CD4-positive, alpha-beta T cell (primary cell): ENCODE data around the gene HBEGF. TPM values are rescaled to one million over a fixed set of nuclear protein-coding genes. Genes with fewer than 3 reads are reported as not detected.
A peak's percentile ranks its signal among the peaks of the same experiment; 100 is the strongest.

Experiments
- ATAC-seq: fragments of 200-7000 bp; cut with Tn5 transposase; one replicate; pipeline ENCODE4 v1.10.0; 2022; ENCODE audit warnings: mild to moderate bottlenecking; ENCODE audit not compliant: poor library complexity
- CTCF ChIA-PET: fragments of 350-600 bp; sonication (Branson Sonifier 250); formaldehyde crosslinking; loops from one replicate; lab custom pipeline; 2021; ENCODE audit warnings: antibody characterized with exemption, inconsistent platforms; lab: Charles Lee
- POLR2A ChIA-PET: fragments of 350-600 bp; sonication (Branson Sonifier 250); formaldehyde crosslinking; loops from one replicate; lab custom pipeline; 2021; ENCODE audit warnings: antibody characterized with exemption, inconsistent platforms; lab: Charles Lee
- DNase-seq, 14 experiments: peaks; one replicate each; pipeline ENCODE4 v3.0.0-alpha.2; 2013 to 2020; ENCODE audit warnings: mixed read lengths in 2 of 14
- H3K27ac ChIP-seq, 2 donors: one replicate each; pipeline versions ENCODE4 v1.5.1 to v1.7.0; 2013; ENCODE audit warnings: low read length in 2 of 2, low read depth in 1 of 2, mild to moderate bottlenecking in 1 of 2
- H3K27me3 ChIP-seq, 2 experiments: 1 replicate in 1 of 2; 2 replicates in 1 of 2; pipeline versions ENCODE4 v1.6.1 to v1.7.0; 2013; ENCODE audit warnings: low read length in 2 of 2, control low read depth in 1 of 2, mild to moderate bottlenecking in 1 of 2, moderate library complexity in 1 of 2; ENCODE audit not compliant: insufficient read depth in 2 of 2, control insufficient read depth in 1 of 2
- H3K36me3 ChIP-seq: one replicate; pipeline ENCODE4 v1.6.1; 2013; ENCODE audit warnings: low read length, control low read depth; ENCODE audit not compliant: insufficient read depth
- H3K4me1 ChIP-seq: one replicate; pipeline ENCODE4 v1.6.1; 2013; ENCODE audit warnings: low read length, control low read depth; ENCODE audit not compliant: insufficient read depth
- H3K4me3 ChIP-seq: one replicate; pipeline ENCODE4 v1.5.1; 2013; ENCODE audit warnings: mild to moderate bottlenecking, low read length, moderate library complexity
- H3K9me3 ChIP-seq, 2 experiments: 1 replicate in 1 of 2; 2 replicates in 1 of 2; pipeline versions ENCODE4 v1.6.1 to v1.7.0; 2013; ENCODE audit warnings: low read length in 2 of 2, mild to moderate bottlenecking in 2 of 2, control low read depth in 1 of 2, moderate library complexity in 1 of 2; ENCODE audit not compliant: control insufficient read depth in 1 of 2, insufficient read depth in 1 of 2
- H3K27ac Mint-ChIP-seq: one replicate; pipeline ENCODE4 v1.8.0; 2020; ENCODE audit warnings: mixed read lengths
- H3K27me3 Mint-ChIP-seq: one replicate; pipeline ENCODE4 v1.8.0; 2021; ENCODE audit warnings: mixed read lengths
- H3K36me3 Mint-ChIP-seq: one replicate; pipeline ENCODE4 v1.8.0; 2021; ENCODE audit warnings: low read depth, mixed read lengths
- H3K4me1 Mint-ChIP-seq: one replicate; pipeline ENCODE4 v1.8.0; 2021; ENCODE audit warnings: low read depth, mixed read lengths
- H3K4me3 Mint-ChIP-seq: one replicate; pipeline ENCODE4 v1.8.0; 2020; ENCODE audit warnings: mild to moderate bottlenecking, mixed read lengths
- H3K9me3 Mint-ChIP-seq: one replicate; pipeline ENCODE4 v1.8.0; 2020; ENCODE audit warnings: mixed read lengths
- CTCF ChIP-seq: fragments of 200-600 bp; IDR thresholded peaks from one replicate; pipeline ENCODE4 v1.8.0; 2022; ENCODE audit warnings: antibody characterized with exemption, mild to moderate bottlenecking
- intact Hi-C, 2 experiments: fragments of 100-400 bp; cut with DNase I in 1 of 2; cut with micrococcal nuclease in 1 of 2; formaldehyde crosslinking; loops; one replicate each; pipeline versions ENCODE4 v1.15.1 to v1.9.0; 2023 to 2025; cut with DNase I, micrococcal nuclease
- total RNA-seq, 174 experiments: library from RNA in 2 of 174; stranded (reverse) in 2 of 174; gene quantifications; one replicate each; pipeline ENCODE4 v1.2.3 and lab custom pipeline; 2021 to 2026

Gene HBEGF
- total RNA-seq, 2 experiments from 2014 or later: 3.6 to 4.2 TPM

- H3K36me3 ChIP-seq: no peaks in the 10 kb centered on the region
- ATAC-seq (no peak), DNase-seq (no peak)
- H3K9me3 ChIP-seq: no peaks in the 10 kb centered on the region
- no peak overlapping the region for H3K4me3 ChIP-seq
- ChIA-PET POLR2A (no interaction called here), CTCF (interaction anchor here (1.2 kb wide), 1 partner anchor 118 kb away, joined by 3 read pairs; no protein-coding TSS in a partner anchor)
- H3K4me1 ChIP-seq: peaks cover 12% of the 10 kb centered on the region
- H3K4me3 Mint-ChIP-seq: no peak overlapping the region
- no peaks in the 10 kb centered on the region for H3K36me3 Mint-ChIP-seq
- H3K9me3 Mint-ChIP-seq: no peaks in the 10 kb centered on the region
- TF ChIP-seq CTCF: no peak
- intact Hi-C loops: no loop called here
- H3K27me3 Mint-ChIP-seq: no peaks in the 10 kb centered on the region
- no peak overlapping the region for H3K27ac ChIP-seq
- H3K27ac Mint-ChIP-seq: no peak overlapping the region
- peaks cover 6% of the 10 kb centered on the region for H3K4me1 Mint-ChIP-seq
- H3K27me3 ChIP-seq: no peaks in the 10 kb centered on the region
Observed at GRCh38 chr5:140364472-140364765, 18.0 kb upstream of the HBEGF start.

DNA sequence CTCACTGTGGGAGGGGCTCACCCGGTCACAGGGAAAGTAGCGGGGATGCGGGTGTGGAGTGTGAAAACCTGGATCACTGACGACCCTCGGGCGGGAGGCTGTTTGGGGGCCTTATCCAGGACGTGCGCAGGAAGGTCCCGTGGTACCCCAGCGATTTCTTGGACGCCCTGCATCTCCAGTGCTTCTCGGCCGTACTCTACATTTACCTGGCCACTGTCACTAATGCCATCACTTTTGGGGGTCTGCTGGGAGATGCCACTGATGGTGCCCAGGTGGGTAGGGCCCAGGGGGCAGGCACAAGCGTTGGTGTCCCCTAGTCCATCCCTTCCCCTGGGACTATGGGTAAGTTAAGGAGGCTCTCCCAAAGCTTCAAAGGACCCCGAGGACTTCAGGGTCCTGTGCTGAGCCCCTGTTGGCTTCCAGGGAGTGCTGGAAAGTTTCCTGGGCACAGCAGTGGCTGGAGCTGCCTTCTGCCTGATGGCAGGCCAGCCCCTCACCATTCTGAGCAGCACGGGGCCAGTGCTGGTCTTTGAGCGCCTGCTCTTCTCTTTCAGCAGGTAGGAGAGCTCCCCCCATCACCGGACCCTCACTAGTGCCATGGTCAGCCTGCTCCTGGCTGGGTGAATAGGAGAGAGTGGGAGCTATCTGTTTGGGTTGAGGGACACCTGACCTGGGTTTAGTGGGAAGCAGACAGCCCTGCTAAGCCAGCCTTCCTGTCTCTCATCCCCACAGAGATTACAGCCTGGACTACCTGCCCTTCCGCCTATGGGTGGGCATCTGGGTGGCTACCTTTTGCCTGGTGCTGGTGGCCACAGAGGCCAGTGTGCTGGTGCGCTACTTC, 17.4 kb upstream of the HBEGF start:
- DNase-seq: no peak
- intact Hi-C loops: loop anchor here in 1 of 2 experiments (2.0 kb wide), 1 partner anchor 359 kb away; no protein-coding TSS in a partner anchor
- ChIA-PET POLR2A (no interaction called here), CTCF (interaction anchor here (0.6 to 1.6 kb wide), 22 partner anchors 9 to 358 kb away, joined by 3 to 12 read pairs (median 4); partner anchors contain the start of genes HBEGF and PFDN1)
- H3K27me3 ChIP-seq: no peaks in the 10 kb centered on the region
- H3K27ac ChIP-seq: no peak overlapping the region
- peaks cover 6% of the 10 kb centered on the region for H3K4me1 Mint-ChIP-seq
- H3K4me3 Mint-ChIP-seq: no peak overlapping the region
- H3K4me3 ChIP-seq: peak overlapping the region; percentile 36
- no peak for ATAC-seq
- no peaks in the 10 kb centered on the region for H3K27me3 Mint-ChIP-seq
- no peaks in the 10 kb centered on the region for H3K9me3 Mint-ChIP-seq
- H3K36me3 ChIP-seq: no peaks in the 10 kb centered on the region
- no peaks in the 10 kb centered on the region for H3K9me3 ChIP-seq
- no peak for TF ChIP-seq CTCF
- H3K36me3 Mint-ChIP-seq: no peaks in the 10 kb centered on the region
- H3K27ac Mint-ChIP-seq: no peak overlapping the region
- peaks cover 12% of the 10 kb centered on the region for H3K4me1 ChIP-seq

GRCh38 chr5:140362875-140363630, 16.6 kb upstream of the HBEGF start:
- intact Hi-C loops: loop anchor here in 1 of 2 experiments (2.0 kb wide), 1 partner anchor 360 kb away; no protein-coding TSS in a partner anchor
- Mint-ChIP-seq H3K4me1 (peaks cover 6% of the 10 kb centered on the region), H3K27ac (no peak overlapping the region), H3K36me3 (no peaks in the 10 kb centered on the region), H3K4me3 (peak overlapping the region; percentile 63), H3K9me3 (no peaks in the 10 kb centered on the region), H3K27me3 (no peaks in the 10 kb centered on the region)
- H3K4me3 ChIP-seq: peak overlapping the region; percentile 36
- no peaks in the 10 kb centered on the region for H3K9me3 ChIP-seq
- TF ChIP-seq CTCF: peak; percentile 93
- no peak overlapping the region for H3K27ac ChIP-seq
- POLR2A ChIA-PET: no interaction called here
- H3K4me1 ChIP-seq: peaks cover 12% of the 10 kb centered on the region
- no peaks in the 10 kb centered on the region for H3K36me3 ChIP-seq
- peak; percentile 97 for ATAC-seq
- no peaks in the 10 kb centered on the region for H3K27me3 ChIP-seq
- CTCF ChIA-PET: interaction anchor here (0.6 to 1.6 kb wide), 22 partner anchors 9 to 359 kb away, joined by 3 to 12 read pairs (median 4); partner anchors contain the start of genes HBEGF and PFDN1
- peak; percentile 69 to 89 (median 78) for DNase-seq
